ENCODE results near the gene RPA1. TPM values are rescaled to one million over a fixed set of nuclear protein-coding genes. Genes with fewer than 3 reads are reported as not detected.
A peak's percentile ranks its signal among the peaks of the same experiment; 100 is the strongest.

RPA1 gene
- total and polyA plus RNA-seq, 7 experiments from 2014 or later = 57.8 to 264 (median 85.2) TPM

DNA sequence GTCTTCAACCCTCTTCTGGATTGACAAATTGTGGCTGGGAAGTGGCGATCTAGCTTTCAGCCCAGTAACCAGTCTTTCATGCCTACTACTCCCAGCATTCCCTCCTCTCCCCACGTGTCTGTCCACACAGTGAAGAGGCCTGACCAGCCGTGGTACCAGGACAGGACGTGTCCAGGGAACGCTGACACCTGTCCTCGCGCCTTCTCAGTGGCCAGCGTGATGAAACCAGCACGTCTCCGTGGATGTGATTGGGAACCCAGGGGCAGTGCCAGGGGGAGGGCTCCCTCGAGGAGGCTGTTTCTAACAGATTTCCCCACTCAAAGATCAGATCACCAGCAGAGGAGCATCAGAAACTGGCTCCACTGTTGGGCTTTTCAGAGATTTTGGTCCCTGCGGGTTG lies 69.1 kb downstream of the RPA1 start:
- Mint-ChIP-seq H3K4me1 (peaks cover 0 to 11% (median 0%) of the 10 kb centered on the region in 7 donors), H3K36me3 (peaks cover 4 to 47% (median 23%) of the 10 kb centered on the region in 5 donors), H3K4me3 (no peak overlapping the region), H3K9me3 (no peaks in the 10 kb centered on the region), H3K27me3 (peaks cover 0 to 5% (median 3%) of the 10 kb centered on the region in 5 donors), H3K27ac (no peak overlapping the region)
- H3K27ac ChIP-seq (ENCODE audit: low read depth, low read length) = no peak overlapping the region
- DNase-seq = no peak
- H3K27me3 ChIP-seq (ENCODE audit: control insufficient read depth in 2 of 2, insufficient read depth in 2 of 2, low read length in 2 of 2) = no peaks in the 10 kb centered on the region
- H3K4me1 ChIP-seq (ENCODE audit: control insufficient read depth in 2 of 2, insufficient read depth in 2 of 2, low read length in 2 of 2) = no peaks in the 10 kb centered on the region
- ATAC-seq = no peak
- ChIA-PET POLR2A (no interaction called here), CTCF (no interaction called here)
- H3K36me3 ChIP-seq (ENCODE audit: control insufficient read depth in 2 of 3, insufficient read depth in 3 of 3, low read length in 3 of 3) = peaks cover 11 to 47% (median 11%) of the 10 kb centered on the region in 3 experiments
- no peak overlapping the region for H3K4me3 ChIP-seq (ENCODE audit: low read length)
- H3K9me3 ChIP-seq (ENCODE audit: control insufficient read depth in 2 of 3, low read length in 3 of 3) = no peaks in the 10 kb centered on the region
- intact Hi-C loops (cut with micrococcal nuclease) = no loop called here

- H3K9me3 Mint-ChIP-seq = no peaks in the 10 kb centered on the region
- no peaks in the 10 kb centered on the region for H3K9me3 ChIP-seq (ENCODE audit: control insufficient read depth in 2 of 3, low read length in 3 of 3)
- H3K36me3 ChIP-seq (ENCODE audit: control insufficient read depth in 2 of 3, insufficient read depth in 3 of 3, low read length in 3 of 3) = peaks cover 5 to 40% (median 11%) of the 10 kb centered on the region in 3 experiments
- POLR2A ChIA-PET = no interaction called here
- CTCF ChIA-PET = no interaction called here
- no peak for DNase-seq
- no peak overlapping the region for H3K4me3 ChIP-seq (ENCODE audit: low read length)
- H3K27me3 ChIP-seq (ENCODE audit: control insufficient read depth in 2 of 2, insufficient read depth in 2 of 2, low read length in 2 of 2) = no peaks in the 10 kb centered on the region
- H3K27ac Mint-ChIP-seq = peak overlapping the region in 1 of 9 donors; percentile 33
- peaks cover 4 to 41% (median 21%) of the 10 kb centered on the region in 5 donors for H3K36me3 Mint-ChIP-seq
- no peak for ATAC-seq
- H3K27me3 Mint-ChIP-seq = peaks cover 0 to 10% (median 3%) of the 10 kb centered on the region in 5 donors
- H3K27ac ChIP-seq (ENCODE audit: low read depth, low read length) = no peak overlapping the region
- no peak overlapping the region for H3K4me3 Mint-ChIP-seq
- intact Hi-C loops (cut with micrococcal nuclease) = no loop called here
- peaks cover 0 to 11% (median 0%) of the 10 kb centered on the region in 7 donors for H3K4me1 Mint-ChIP-seq
- no peaks in the 10 kb centered on the region for H3K4me1 ChIP-seq (ENCODE audit: control insufficient read depth in 2 of 2, insufficient read depth in 2 of 2, low read length in 2 of 2)
Measured at GRCh38 chr17:1899403-1900000, 69.7 kb downstream of the RPA1 start.

DNA sequence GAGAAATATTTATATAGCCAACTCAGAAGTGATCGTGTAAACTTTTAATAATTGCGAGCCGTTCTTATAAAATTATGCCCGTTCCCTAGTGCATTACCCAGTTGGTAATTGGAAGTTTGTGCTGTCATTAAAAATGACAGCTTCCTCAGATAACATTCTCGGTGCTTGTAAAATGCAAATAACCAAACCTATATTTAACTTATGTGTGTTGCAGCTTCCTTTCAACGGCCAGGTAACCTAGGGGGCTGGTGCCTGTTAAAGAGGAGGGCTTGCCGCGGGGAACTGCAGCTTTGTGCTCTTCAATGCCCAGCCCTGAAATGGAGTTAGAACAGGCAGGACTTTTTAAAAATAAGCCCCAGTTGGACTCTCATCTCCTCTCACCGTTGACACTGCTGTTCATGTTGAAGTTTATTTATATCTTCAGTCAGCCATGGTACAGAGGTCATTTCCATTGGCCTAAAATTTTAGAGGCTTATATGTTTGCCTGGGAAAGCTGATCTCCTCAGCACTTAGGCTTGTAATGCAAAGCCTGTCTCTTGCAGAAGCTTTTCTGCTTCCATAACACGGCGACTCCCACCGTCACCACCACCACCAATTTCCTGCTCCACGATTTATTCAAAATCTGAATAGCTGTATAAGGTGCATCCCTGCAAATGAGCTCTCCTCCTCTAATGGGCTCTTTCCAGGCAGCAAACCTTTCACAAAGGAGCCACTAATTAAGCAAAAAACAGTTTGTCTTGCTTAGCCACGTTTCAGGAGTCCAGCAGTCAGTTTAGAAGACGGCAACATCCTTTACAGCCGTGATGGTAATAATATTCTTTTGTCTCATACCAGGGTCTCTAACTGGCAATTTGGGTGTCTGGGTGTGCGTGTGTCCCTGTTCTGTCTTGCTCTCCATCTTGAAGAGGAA lies 74.7 kb downstream of the RPA1 start:
- CTCF ChIA-PET = no interaction called here
- intact Hi-C loops (cut with micrococcal nuclease) = loop anchor here in 1 of 2 donors (5.0 kb wide), 1 partner anchor 338 kb away; no protein-coding TSS in a partner anchor
- POLR2A ChIA-PET = no interaction called here
- H3K27me3 ChIP-seq (ENCODE audit: control insufficient read depth in 2 of 2, insufficient read depth in 2 of 2, low read length in 2 of 2) = peaks cover 0 to 14% of the 10 kb centered on the region in 2 donors
- H3K9me3 ChIP-seq (ENCODE audit: control insufficient read depth in 2 of 3, low read length in 3 of 3) = no peaks in the 10 kb centered on the region
- ATAC-seq (no peak), DNase-seq (no peak)
- no peak overlapping the region for H3K4me3 ChIP-seq (ENCODE audit: low read length)
- no peak overlapping the region for H3K27ac Mint-ChIP-seq
- H3K27ac ChIP-seq (ENCODE audit: low read depth, low read length) = no peak overlapping the region
- no peaks in the 10 kb centered on the region for H3K9me3 Mint-ChIP-seq
- H3K4me1 ChIP-seq (ENCODE audit: control insufficient read depth in 2 of 2, insufficient read depth in 2 of 2, low read length in 2 of 2) = no peaks in the 10 kb centered on the region
- no peaks in the 10 kb centered on the region for H3K36me3 ChIP-seq (ENCODE audit: control insufficient read depth in 2 of 3, insufficient read depth in 3 of 3, low read length in 3 of 3)
- H3K27me3 Mint-ChIP-seq = peaks cover 27 to 58% (median 46%) of the 10 kb centered on the region in 5 donors
- H3K36me3 Mint-ChIP-seq = peaks cover 0 to 4% (median 3%) of the 10 kb centered on the region in 5 donors
- peaks cover 4 to 16% (median 14%) of the 10 kb centered on the region in 7 donors for H3K4me1 Mint-ChIP-seq
- no peak overlapping the region for H3K4me3 Mint-ChIP-seq

- no peaks in the 10 kb centered on the region for H3K9me3 Mint-ChIP-seq
- no peaks in the 10 kb centered on the region for H3K9me3 ChIP-seq (ENCODE audit: control insufficient read depth in 2 of 3, low read length in 3 of 3)
- intact Hi-C loops (cut with micrococcal nuclease) = loop anchor here in 1 of 2 donors (5.0 kb wide), 1 partner anchor 337 kb away; no protein-coding TSS in a partner anchor
- peaks cover 0 to 14% of the 10 kb centered on the region in 2 donors for H3K27me3 ChIP-seq (ENCODE audit: control insufficient read depth in 2 of 2, insufficient read depth in 2 of 2, low read length in 2 of 2)
- ATAC-seq (no peak), DNase-seq (no peak)
- no peak overlapping the region for H3K4me3 ChIP-seq (ENCODE audit: low read length)
- H3K27ac ChIP-seq (ENCODE audit: low read depth, low read length) = no peak overlapping the region
- H3K36me3 Mint-ChIP-seq = peaks cover 0 to 3% (median 0%) of the 10 kb centered on the region in 5 donors
- CTCF ChIA-PET = no interaction called here
- H3K27me3 Mint-ChIP-seq = peaks cover 32 to 67% (median 51%) of the 10 kb centered on the region in 5 donors
- peaks cover 4 to 16% (median 14%) of the 10 kb centered on the region in 7 donors for H3K4me1 Mint-ChIP-seq
- peak overlapping the region in 1 of 10 donors; percentile 14 for H3K4me3 Mint-ChIP-seq
- H3K27ac Mint-ChIP-seq = no peak overlapping the region
- H3K36me3 ChIP-seq (ENCODE audit: control insufficient read depth in 2 of 3, insufficient read depth in 3 of 3, low read length in 3 of 3) = no peaks in the 10 kb centered on the region
- POLR2A ChIA-PET = no interaction called here
- H3K4me1 ChIP-seq (ENCODE audit: control insufficient read depth in 2 of 2, insufficient read depth in 2 of 2, low read length in 2 of 2) = no peaks in the 10 kb centered on the region
Measured at GRCh38 chr17:1905190-1905913, 75.5 kb downstream of the RPA1 start.

- no peak overlapping the region for H3K4me3 Mint-ChIP-seq
- Histone ChIP-seq H3K4me3 (ENCODE audit: low read length) (no peak overlapping the region), H3K9me3 (ENCODE audit: control insufficient read depth in 2 of 3, low read length in 3 of 3) (no peaks in the 10 kb centered on the region), H3K4me1 (ENCODE audit: control insufficient read depth in 2 of 2, insufficient read depth in 2 of 2, low read length in 2 of 2) (no peaks in the 10 kb centered on the region), H3K27me3 (ENCODE audit: control insufficient read depth in 2 of 2, insufficient read depth in 2 of 2, low read length in 2 of 2) (peaks cover 0 to 14% of the 10 kb centered on the region in 2 donors), H3K36me3 (ENCODE audit: control insufficient read depth in 2 of 3, insufficient read depth in 3 of 3, low read length in 3 of 3) (no peaks in the 10 kb centered on the region), H3K27ac (ENCODE audit: low read depth, low read length) (no peak overlapping the region)
- peaks cover 0 to 3% (median 0%) of the 10 kb centered on the region in 5 donors for H3K36me3 Mint-ChIP-seq
- intact Hi-C loops (cut with micrococcal nuclease) = loop anchor here in 1 of 2 donors (5.0 kb wide), 1 partner anchor 336 kb away; no protein-coding TSS in a partner anchor
- ATAC-seq (no peak), DNase-seq (no peak)
- peaks cover 4 to 16% (median 14%) of the 10 kb centered on the region in 7 donors for H3K4me1 Mint-ChIP-seq
- H3K9me3 Mint-ChIP-seq = no peaks in the 10 kb centered on the region
- ChIA-PET POLR2A (no interaction called here), CTCF (no interaction called here)
- no peak overlapping the region for H3K27ac Mint-ChIP-seq
- H3K27me3 Mint-ChIP-seq = peaks cover 35 to 72% (median 54%) of the 10 kb centered on the region in 5 donors
Measured at GRCh38 chr17:1906662-1907101, 76.9 kb downstream of the RPA1 start.

DNA sequence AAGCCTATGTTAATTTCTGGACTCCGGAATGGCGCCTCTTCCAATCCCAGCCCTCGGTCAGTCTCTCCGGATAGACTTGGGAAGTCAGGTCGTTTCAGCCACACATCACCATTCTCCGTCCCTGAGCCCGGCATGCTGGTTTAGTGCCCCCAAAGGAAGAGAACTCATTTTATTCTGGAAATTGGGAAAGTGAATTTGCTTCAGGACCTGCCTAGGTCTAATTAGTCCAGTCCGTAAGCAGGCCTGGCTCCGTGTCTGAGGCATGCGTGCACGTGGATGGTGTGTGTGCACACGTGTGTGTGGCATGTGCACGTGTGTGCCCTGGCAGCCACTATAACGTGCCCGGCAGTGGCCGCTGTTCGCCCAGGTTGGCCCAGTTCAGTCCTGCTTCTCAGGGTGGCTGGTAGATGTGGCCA lies 77.4 kb downstream of the RPA1 start:
- intact Hi-C loops (cut with micrococcal nuclease) = loop anchor here in 1 of 2 donors (5.0 kb wide), 1 partner anchor 335 kb away; no protein-coding TSS in a partner anchor
- ChIA-PET CTCF (no interaction called here), POLR2A (interaction anchor here (0.6 kb wide), 1 partner anchor 118 kb away, joined by 4 read pairs; the partner anchor contains the start of gene RTN4RL1)
- H3K4me3 ChIP-seq (ENCODE audit: low read length) = no peak overlapping the region
- H3K4me1 ChIP-seq (ENCODE audit: control insufficient read depth in 2 of 2, insufficient read depth in 2 of 2, low read length in 2 of 2) = no peaks in the 10 kb centered on the region
- H3K27ac ChIP-seq (ENCODE audit: low read depth, low read length) = no peak overlapping the region
- Mint-ChIP-seq H3K36me3 (peaks cover 0 to 3% (median 0%) of the 10 kb centered on the region in 5 donors), H3K27ac (no peak overlapping the region), H3K27me3 (peaks cover 41 to 78% (median 59%) of the 10 kb centered on the region in 5 donors), H3K4me3 (peak overlapping the region in 2 of 10 donors; percentile 26 to 59), H3K4me1 (peaks cover 4 to 16% (median 14%) of the 10 kb centered on the region in 7 donors), H3K9me3 (no peaks in the 10 kb centered on the region)
- DNase-seq (no peak), ATAC-seq (no peak)
- H3K9me3 ChIP-seq (ENCODE audit: control insufficient read depth in 2 of 3, low read length in 3 of 3) = no peaks in the 10 kb centered on the region
- peaks cover 0 to 14% of the 10 kb centered on the region in 2 donors for H3K27me3 ChIP-seq (ENCODE audit: control insufficient read depth in 2 of 2, insufficient read depth in 2 of 2, low read length in 2 of 2)
- H3K36me3 ChIP-seq (ENCODE audit: control insufficient read depth in 2 of 3, insufficient read depth in 3 of 3, low read length in 3 of 3) = no peaks in the 10 kb centered on the region
